ENCODE data around the gene ZBTB17. TPM values are rescaled to one million over a fixed set of nuclear protein-coding genes. Genes with fewer than 3 reads are reported as not detected.

The ZBTB17 gene
- total RNA-seq, 1 experiment from 2014 or later: 17.4 TPM

GRCh38 chr1:15950763-15951295 lies 25.1 kb downstream of the ZBTB17 start:
- ChIA-PET CTCF (no interaction called here), POLR2A (ENCODE audit: unreplicated experiment) (no interaction called here)
- Histone ChIP-seq H3K4me1 (replicated peaks; ENCODE audit: insufficient read depth) (peaks cover 30% of the 10 kb centered on the region), H4K20me1 (ENCODE audit: insufficient read depth) (no peaks in the 10 kb centered on the region), H3K4me3 (no peak overlapping the region), H3K27me3 (ENCODE audit: insufficient read depth, low read depth) (no peaks in the 10 kb centered on the region), H3K4me2 (no peak overlapping the region), H3K9me3 (ENCODE audit: insufficient read depth, low read depth) (no peaks in the 10 kb centered on the region), H3K79me2 (ENCODE audit: low read depth) (peaks cover 16% of the 10 kb centered on the region; the same call in 1 of the 2 replicates), H3K36me3 (ENCODE audit: low read depth) (no peaks in the 10 kb centered on the region), H3K27ac (no peak overlapping the region), H3F3A (ENCODE audit: insufficient read depth, low read depth) (peaks cover 8% of the 10 kb centered on the region; the same call in 1 of the 2 replicates), H2AFZ (no peak overlapping the region), H3K9me2 (ENCODE audit: insufficient read depth) (no peaks in the 10 kb centered on the region)
- intact Hi-C loops (cut with micrococcal nuclease; ENCODE audit: unreplicated experiment): no loop called here
- DNase-seq: no peak
- BruUV-seq (replicated peaks): no TSS peak
- TF ChIP-seq, protein P1, sequence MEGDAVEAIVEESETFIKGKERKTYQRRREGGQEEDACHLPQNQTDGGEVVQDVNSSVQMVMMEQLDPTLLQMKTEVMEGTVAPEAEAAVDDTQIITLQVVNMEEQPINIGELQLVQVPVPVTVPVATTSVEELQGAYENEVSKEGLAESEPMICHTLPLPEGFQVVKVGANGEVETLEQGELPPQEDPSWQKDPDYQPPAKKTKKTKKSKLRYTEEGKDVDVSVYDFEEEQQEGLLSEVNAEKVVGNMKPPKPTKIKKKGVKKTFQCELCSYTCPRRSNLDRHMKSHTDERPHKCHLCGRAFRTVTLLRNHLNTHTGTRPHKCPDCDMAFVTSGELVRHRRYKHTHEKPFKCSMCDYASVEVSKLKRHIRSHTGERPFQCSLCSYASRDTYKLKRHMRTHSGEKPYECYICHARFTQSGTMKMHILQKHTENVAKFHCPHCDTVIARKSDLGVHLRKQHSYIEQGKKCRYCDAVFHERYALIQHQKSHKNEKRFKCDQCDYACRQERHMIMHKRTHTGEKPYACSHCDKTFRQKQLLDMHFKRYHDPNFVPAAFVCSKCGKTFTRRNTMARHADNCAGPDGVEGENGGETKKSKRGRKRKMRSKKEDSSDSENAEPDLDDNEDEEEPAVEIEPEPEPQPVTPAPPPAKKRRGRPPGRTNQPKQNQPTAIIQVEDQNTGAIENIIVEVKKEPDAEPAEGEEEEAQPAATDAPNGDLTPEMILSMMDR (conservative IDR thresholded peaks at IDR 0.05): no peak
- no peak for TF ChIP-seq EZH2 (IDR thresholded peaks at IDR 0.05; ENCODE audit: low read depth)

- H3K4me1 ChIP-seq (replicated peaks; ENCODE audit: insufficient read depth): peaks cover 30% of the 10 kb centered on the region
- no peak overlapping the region for H3K4me3 ChIP-seq
- ChIA-PET CTCF (no interaction called here), POLR2A (ENCODE audit: unreplicated experiment) (no interaction called here)
- H3K27ac ChIP-seq: no peak overlapping the region
- BruUV-seq (replicated peaks): no TSS peak
- H3K9me3 ChIP-seq (ENCODE audit: insufficient read depth, low read depth): no peaks in the 10 kb centered on the region
- H4K20me1 ChIP-seq (ENCODE audit: insufficient read depth): no peaks in the 10 kb centered on the region
- H3K4me2 ChIP-seq: no peak overlapping the region
- H3K27me3 ChIP-seq (ENCODE audit: insufficient read depth, low read depth): no peaks in the 10 kb centered on the region
- TF ChIP-seq, protein P1 (conservative IDR thresholded peaks at IDR 0.05): no peak
- TF ChIP-seq EZH2 (IDR thresholded peaks at IDR 0.05; ENCODE audit: low read depth): no peak
- intact Hi-C loops (cut with micrococcal nuclease; ENCODE audit: unreplicated experiment): no loop called here
- peaks cover 8% of the 10 kb centered on the region; the same call in 1 of the 2 replicates for H3F3A ChIP-seq (ENCODE audit: insufficient read depth, low read depth)
- H2AFZ ChIP-seq: no peak overlapping the region
- DNase-seq: no peak
- peaks cover 16% of the 10 kb centered on the region; the same call in 1 of the 2 replicates for H3K79me2 ChIP-seq (ENCODE audit: low read depth)
- no peaks in the 10 kb centered on the region for H3K9me2 ChIP-seq (ENCODE audit: insufficient read depth)
- no peaks in the 10 kb centered on the region for H3K36me3 ChIP-seq (ENCODE audit: low read depth)
These were observed 25.6 kb downstream of the ZBTB17 start for GRCh38 chr1:15950302-15950701.

DNA sequence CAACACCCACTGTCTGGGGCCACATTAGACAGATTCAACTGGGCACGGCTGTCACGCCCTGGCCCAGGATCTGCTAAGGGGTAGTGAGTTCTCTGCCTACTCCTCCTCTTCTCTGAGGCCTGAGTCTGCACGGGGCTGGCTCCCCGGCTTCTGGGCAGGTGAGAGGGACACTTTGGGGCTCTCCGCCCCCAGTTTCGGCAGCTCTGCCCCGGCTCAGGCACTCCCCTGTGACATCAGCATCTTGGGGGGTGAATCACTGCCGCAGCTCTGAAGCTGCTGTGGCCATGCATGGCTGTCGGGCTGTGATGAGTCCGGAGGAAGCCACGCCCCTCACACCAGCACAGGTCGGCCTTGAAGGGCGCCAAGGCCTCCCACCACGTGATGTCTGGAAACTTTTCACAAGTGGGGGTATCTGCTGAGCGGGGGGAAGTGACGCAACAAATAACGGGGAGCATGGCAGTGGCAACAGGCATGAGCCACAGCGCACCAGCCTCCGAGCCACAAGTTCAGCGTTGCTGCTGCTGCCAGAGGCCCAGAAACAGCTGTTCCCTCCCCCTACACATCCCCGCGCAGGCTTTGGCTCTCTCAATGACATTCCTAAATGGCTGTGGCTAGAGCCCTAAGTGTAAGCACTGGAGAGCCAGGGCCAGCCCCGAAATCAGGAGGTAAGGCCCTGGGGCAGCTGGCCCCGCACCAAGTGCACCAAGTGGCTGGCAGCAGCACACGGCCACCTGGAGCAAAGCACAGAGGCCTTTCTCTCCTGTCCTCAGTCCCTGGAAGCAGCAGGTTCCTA lies 26.3 kb downstream of the ZBTB17 start:
- peak in 1 of 2 experiments; percentile 67 for DNase-seq
- Histone ChIP-seq H3K9me2 (ENCODE audit: insufficient read depth) (no peaks in the 10 kb centered on the region), H3K36me3 (ENCODE audit: low read depth) (no peaks in the 10 kb centered on the region), H3K4me2 (no peak overlapping the region), H3K4me3 (no peak overlapping the region), H3F3A (ENCODE audit: insufficient read depth, low read depth) (peaks cover 8% of the 10 kb centered on the region; the same call in 1 of the 2 replicates), H3K27ac (no peak overlapping the region), H2AFZ (no peak overlapping the region), H4K20me1 (ENCODE audit: insufficient read depth) (no peaks in the 10 kb centered on the region), H3K9me3 (ENCODE audit: insufficient read depth, low read depth) (no peaks in the 10 kb centered on the region), H3K4me1 (replicated peaks; ENCODE audit: insufficient read depth) (peaks cover 30% of the 10 kb centered on the region), H3K79me2 (ENCODE audit: low read depth) (peaks cover 16% of the 10 kb centered on the region; the same call in 1 of the 2 replicates), H3K27me3 (ENCODE audit: insufficient read depth, low read depth) (no peaks in the 10 kb centered on the region)
- intact Hi-C loops (cut with micrococcal nuclease; ENCODE audit: unreplicated experiment): no loop called here
- ChIA-PET CTCF (no interaction called here), POLR2A (ENCODE audit: unreplicated experiment) (interaction anchor here (0.6 kb wide), 2 partner anchors 58 to 67 kb away, joined by 3 to 5 read pairs; no protein-coding TSS in a partner anchor)
- BruUV-seq (replicated peaks): no TSS peak
- TF ChIP-seq EZH2 (IDR thresholded peaks at IDR 0.05; ENCODE audit: low read depth): no peak
- TF ChIP-seq, protein P1 (conservative IDR thresholded peaks at IDR 0.05): no peak
